Effector memory CD8-positive, alpha-beta T cell (primary cell): Measurements from ENCODE around the gene TRIM6.
"Not testable (repeated sequence)": the region's sequence is repeated elsewhere in the genome, so short reads cannot be mapped to it uniquely, and the experiment has no call there.

Experiments used
- ATAC-seq: fragments of 150-1000 bp; cut with Tn5 transposase; replicated peaks from 2 replicates; pipeline ENCODE4 v1.10.0; 2021; ENCODE audit warnings: mild to moderate bottlenecking, moderate library complexity
- DNase-seq, 3 experiments: peaks; one replicate each; pipeline ENCODE4 v3.0.0; 2021
- H3K27ac Mint-ChIP-seq, 2 donors: one replicate each; pipeline ENCODE4 v1.8.0; 2022; ENCODE audit warnings: mild to moderate bottlenecking in 2 of 2, mixed read lengths in 2 of 2, moderate library complexity in 2 of 2
- H3K27me3 Mint-ChIP-seq, 2 donors: one replicate each; pipeline ENCODE4 v1.8.0; 2022; ENCODE audit warnings: mixed read lengths in 2 of 2
- H3K36me3 Mint-ChIP-seq: one replicate; pipeline ENCODE4 v1.8.0; 2022; ENCODE audit warnings: mild to moderate bottlenecking, moderate library complexity, mixed read lengths; ENCODE audit not compliant: insufficient read depth
- H3K4me1 Mint-ChIP-seq, 2 donors: one replicate each; pipeline ENCODE4 v1.8.0; 2022; ENCODE audit warnings: low read depth in 2 of 2, mixed read lengths in 2 of 2
- H3K4me3 Mint-ChIP-seq, 2 donors: one replicate each; pipeline ENCODE4 v1.8.0; 2022; ENCODE audit warnings: mild to moderate bottlenecking in 2 of 2, mixed read lengths in 2 of 2, moderate library complexity in 2 of 2
- H3K9me3 Mint-ChIP-seq, 2 donors: one replicate each; pipeline ENCODE4 v1.8.0; 2022; ENCODE audit warnings: mixed read lengths in 2 of 2

The TRIM6 gene

DNA sequence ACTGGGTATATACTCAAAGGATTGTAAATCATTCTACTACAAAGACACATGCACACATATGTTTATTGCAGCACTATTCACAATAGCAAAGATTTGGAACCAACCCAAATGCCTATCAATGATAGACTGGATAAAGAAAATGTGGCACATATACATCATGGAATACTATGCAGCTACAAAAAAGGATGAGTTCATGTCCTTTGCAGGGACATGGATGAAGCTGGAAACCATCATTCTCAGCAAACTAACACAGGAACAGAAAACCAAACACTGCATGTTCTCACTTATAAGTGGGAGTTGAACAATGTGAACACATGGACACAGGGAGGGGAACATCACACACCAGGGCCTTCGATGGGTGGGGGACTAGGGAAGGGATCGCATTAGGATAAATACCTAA, 60.5 kb downstream of the TRIM6 start:
- ATAC-seq, H3K27me3 Mint-ChIP-seq, H3K9me3 Mint-ChIP-seq, DNase-seq, H3K4me1 Mint-ChIP-seq, H3K27ac Mint-ChIP-seq, H3K4me3 Mint-ChIP-seq, H3K36me3 Mint-ChIP-seq: not testable (repeated sequence)

DNA sequence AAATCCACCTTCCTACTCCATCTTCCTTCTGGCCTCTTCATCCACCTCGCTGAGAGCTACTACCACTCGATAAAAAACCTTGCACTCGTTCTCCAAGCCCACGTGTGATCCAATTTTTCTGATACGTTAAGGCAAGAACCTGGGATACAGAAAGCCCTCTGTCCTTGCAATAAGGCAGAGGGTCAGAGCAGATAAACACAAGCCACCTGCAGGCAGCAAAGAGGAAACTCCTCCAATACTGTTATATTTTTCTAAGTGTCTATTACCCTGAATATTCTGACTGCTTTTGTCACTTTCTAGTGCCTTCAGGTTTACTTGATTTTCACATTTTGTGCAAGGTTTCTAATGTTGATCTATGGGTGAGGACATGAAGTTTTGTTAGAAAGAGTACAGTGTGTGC, 61.9 kb downstream of the TRIM6 start:
- ATAC-seq: no peak

More for the DNA sequence above, 61.9 kb downstream of the TRIM6 start:
- peaks cover 5% of the 10 kb centered on the region for H3K36me3 Mint-ChIP-seq
- no peak for DNase-seq
- no peak overlapping the region for H3K27ac Mint-ChIP-seq
- H3K9me3 Mint-ChIP-seq: no peaks in the 10 kb centered on the region
- H3K27me3 Mint-ChIP-seq: no peaks in the 10 kb centered on the region
- no peak overlapping the region for H3K4me3 Mint-ChIP-seq
- H3K4me1 Mint-ChIP-seq: no peaks in the 10 kb centered on the region
